Measurements from ENCODE around the gene SYNRG. TPM values are rescaled to one million over a fixed set of nuclear protein-coding genes. Genes with fewer than 3 reads are reported as not detected.

The SYNRG gene
- polyA plus RNA-seq, 1 of the 3 experiments (the other 2 are of a cell fraction): 8.9 TPM

- TF ChIP-seq EP300 (IDR thresholded peaks at IDR 0.05; ENCODE audit: borderline replicate concordance in 1 of 2, low read depth in 1 of 2, low read length in 1 of 2): no peak
- TF ChIP-seq RFX5 (IDR thresholded peaks at IDR 0.05; ENCODE audit: low read length): no peak
- TF ChIP-seq, protein P1, sequence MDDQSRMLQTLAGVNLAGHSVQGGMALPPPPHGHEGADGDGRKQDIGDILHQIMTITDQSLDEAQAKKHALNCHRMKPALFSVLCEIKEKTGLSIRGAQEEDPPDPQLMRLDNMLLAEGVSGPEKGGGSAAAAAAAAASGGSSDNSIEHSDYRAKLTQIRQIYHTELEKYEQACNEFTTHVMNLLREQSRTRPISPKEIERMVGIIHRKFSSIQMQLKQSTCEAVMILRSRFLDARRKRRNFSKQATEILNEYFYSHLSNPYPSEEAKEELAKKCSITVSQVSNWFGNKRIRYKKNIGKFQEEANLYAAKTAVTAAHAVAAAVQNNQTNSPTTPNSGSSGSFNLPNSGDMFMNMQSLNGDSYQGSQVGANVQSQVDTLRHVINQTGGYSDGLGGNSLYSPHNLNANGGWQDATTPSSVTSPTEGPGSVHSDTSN (IDR thresholded peaks at IDR 0.05): no peak
- no peak for TF ChIP-seq EZH2phosphoT487 (IDR thresholded peaks at IDR 0.05; ENCODE audit: borderline replicate concordance, low read depth)
- no peak for TF ChIP-seq MXI1 (IDR thresholded peaks at IDR 0.05; ENCODE audit: low read depth, low read length)
- TF ChIP-seq, protein P2, sequence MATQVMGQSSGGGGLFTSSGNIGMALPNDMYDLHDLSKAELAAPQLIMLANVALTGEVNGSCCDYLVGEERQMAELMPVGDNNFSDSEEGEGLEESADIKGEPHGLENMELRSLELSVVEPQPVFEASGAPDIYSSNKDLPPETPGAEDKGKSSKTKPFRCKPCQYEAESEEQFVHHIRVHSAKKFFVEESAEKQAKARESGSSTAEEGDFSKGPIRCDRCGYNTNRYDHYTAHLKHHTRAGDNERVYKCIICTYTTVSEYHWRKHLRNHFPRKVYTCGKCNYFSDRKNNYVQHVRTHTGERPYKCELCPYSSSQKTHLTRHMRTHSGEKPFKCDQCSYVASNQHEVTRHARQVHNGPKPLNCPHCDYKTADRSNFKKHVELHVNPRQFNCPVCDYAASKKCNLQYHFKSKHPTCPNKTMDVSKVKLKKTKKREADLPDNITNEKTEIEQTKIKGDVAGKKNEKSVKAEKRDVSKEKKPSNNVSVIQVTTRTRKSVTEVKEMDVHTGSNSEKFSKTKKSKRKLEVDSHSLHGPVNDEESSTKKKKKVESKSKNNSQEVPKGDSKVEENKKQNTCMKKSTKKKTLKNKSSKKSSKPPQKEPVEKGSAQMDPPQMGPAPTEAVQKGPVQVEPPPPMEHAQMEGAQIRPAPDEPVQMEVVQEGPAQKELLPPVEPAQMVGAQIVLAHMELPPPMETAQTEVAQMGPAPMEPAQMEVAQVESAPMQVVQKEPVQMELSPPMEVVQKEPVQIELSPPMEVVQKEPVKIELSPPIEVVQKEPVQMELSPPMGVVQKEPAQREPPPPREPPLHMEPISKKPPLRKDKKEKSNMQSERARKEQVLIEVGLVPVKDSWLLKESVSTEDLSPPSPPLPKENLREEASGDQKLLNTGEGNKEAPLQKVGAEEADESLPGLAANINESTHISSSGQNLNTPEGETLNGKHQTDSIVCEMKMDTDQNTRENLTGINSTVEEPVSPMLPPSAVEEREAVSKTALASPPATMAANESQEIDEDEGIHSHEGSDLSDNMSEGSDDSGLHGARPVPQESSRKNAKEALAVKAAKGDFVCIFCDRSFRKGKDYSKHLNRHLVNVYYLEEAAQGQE (IDR thresholded peaks at IDR 0.05; ENCODE audit: low read depth, low read length): no peak
- no peak for TF ChIP-seq JUND (IDR thresholded peaks at IDR 0.05)
- TF ChIP-seq MAX (IDR thresholded peaks at IDR 0.05; ENCODE audit: low read depth): no peak
- TF ChIP-seq, protein P3, sequence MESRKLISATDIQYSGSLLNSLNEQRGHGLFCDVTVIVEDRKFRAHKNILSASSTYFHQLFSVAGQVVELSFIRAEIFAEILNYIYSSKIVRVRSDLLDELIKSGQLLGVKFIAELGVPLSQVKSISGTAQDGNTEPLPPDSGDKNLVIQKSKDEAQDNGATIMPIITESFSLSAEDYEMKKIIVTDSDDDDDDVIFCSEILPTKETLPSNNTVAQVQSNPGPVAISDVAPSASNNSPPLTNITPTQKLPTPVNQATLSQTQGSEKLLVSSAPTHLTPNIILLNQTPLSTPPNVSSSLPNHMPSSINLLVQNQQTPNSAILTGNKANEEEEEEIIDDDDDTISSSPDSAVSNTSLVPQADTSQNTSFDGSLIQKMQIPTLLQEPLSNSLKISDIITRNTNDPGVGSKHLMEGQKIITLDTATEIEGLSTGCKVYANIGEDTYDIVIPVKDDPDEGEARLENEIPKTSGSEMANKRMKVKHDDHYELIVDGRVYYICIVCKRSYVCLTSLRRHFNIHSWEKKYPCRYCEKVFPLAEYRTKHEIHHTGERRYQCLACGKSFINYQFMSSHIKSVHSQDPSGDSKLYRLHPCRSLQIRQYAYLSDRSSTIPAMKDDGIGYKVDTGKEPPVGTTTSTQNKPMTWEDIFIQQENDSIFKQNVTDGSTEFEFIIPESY (IDR thresholded peaks at IDR 0.05; ENCODE audit: borderline replicate concordance, low read depth): no peak
Observed at GRCh38 chr17:37570527-37571093, 38.6 kb downstream of the SYNRG start (continued).

DNA sequence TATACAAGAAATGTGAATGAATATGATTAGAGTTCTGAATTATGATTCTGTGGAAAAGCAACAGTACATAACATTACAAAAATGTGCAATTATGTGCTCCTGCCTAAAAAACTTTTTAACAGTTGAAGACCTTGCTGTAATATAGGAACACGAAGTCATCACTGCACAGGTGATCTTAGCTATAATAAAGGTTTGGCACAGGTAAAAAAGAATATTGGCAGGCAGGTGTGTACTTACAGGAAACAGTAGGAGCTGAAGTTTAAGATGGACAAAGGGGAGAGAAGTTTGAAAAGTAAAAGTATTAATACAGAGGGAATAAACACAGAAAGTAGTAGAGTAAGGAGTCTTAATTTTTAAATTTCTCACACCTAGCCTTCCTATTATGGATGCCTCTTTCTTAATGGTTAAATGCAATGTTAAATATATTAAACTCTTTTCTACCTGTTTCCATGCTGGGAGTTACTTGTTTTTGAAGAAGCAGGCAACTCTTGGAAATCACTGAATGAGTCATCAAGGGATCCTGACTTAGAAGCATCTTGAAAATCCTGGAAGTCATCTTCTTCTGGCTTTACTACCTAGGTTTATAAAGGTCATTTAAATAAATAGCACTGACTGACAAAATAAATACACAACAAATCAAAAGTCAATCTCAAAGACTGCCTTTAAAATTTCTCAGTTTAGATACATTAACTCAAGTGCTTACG lies 40.7 kb downstream of the SYNRG start:
- H3K9me2 ChIP-seq: no peaks in the 10 kb centered on the region
- no peaks in the 10 kb centered on the region for H3K4me1 ChIP-seq (ENCODE audit: control insufficient read depth in 1 of 2, insufficient read depth in 2 of 2, low read depth in 1 of 2, low read length in 1 of 2)
- DNase-seq: no peak
- H3K27ac ChIP-seq (ENCODE audit: low read depth in 2 of 2, low read length in 1 of 2): no peak overlapping the region
- H3K36me3 ChIP-seq (replicated peaks in 1 of 2; ENCODE audit: control insufficient read depth in 1 of 2, insufficient read depth in 2 of 2, low read length in 1 of 2): peaks cover 44 to 70% of the 10 kb centered on the region in 2 experiments
- H3K4me3 ChIP-seq (ENCODE audit: low read depth in 2 of 2, low read length in 1 of 2): no peak overlapping the region
- H3K9ac ChIP-seq: no peak overlapping the region
- TF ChIP-seq FOXJ3 (CRISPR knock-in tag; IDR thresholded peaks at IDR 0.05): no peak
- TF ChIP-seq ELF1 (IDR thresholded peaks at IDR 0.05): no peak
- peak; percentile 21; the same call in 1 of the 2 replicates for TF ChIP-seq FOSL2 (IDR thresholded peaks at IDR 0.05; ENCODE audit: borderline replicate concordance, low read depth)
- no peak for TF ChIP-seq EP300 (IDR thresholded peaks at IDR 0.05; ENCODE audit: borderline replicate concordance in 1 of 2, low read depth in 1 of 2, low read length in 1 of 2)
- no peak for TF ChIP-seq USF1 (IDR thresholded peaks at IDR 0.05; ENCODE audit: borderline replicate concordance, low read depth)
- TF ChIP-seq NFIC (IDR thresholded peaks at IDR 0.05; ENCODE audit: borderline replicate concordance): no peak
- H3K9me3 ChIP-seq: no peaks in the 10 kb centered on the region
- H3K27me3 ChIP-seq (ENCODE audit: insufficient read depth): no peaks in the 10 kb centered on the region
- no peak overlapping the region for H3K4me2 ChIP-seq
- H3K79me2 ChIP-seq (ENCODE audit: insufficient read depth): no peaks in the 10 kb centered on the region; the same call in 1 of the 2 replicates
- no peaks in the 10 kb centered on the region for H4K20me1 ChIP-seq (ENCODE audit: insufficient read depth)
- peaks cover 7% of the 10 kb centered on the region for H3F3A ChIP-seq (replicated peaks; ENCODE audit: insufficient read depth)
- POLR2A ChIA-PET: no interaction called here
- CTCF ChIA-PET: interaction anchor here (0.7 to 4.1 kb wide), 7 partner anchors 12 to 77 kb away, joined by 3 to 44 read pairs (median 11); no protein-coding TSS in a partner anchor
- no peak overlapping the region for H2AFZ ChIP-seq (ENCODE audit: low read depth)
- WGBS (ENCODE audit: low lambda C conversion rate): 98% methylated on average over 2 of the region's 2 CpGs

Data from SK-N-SH (cell line).